Measurements from ENCODE around the gene ALPP. TPM values are rescaled to one million over a fixed set of nuclear protein-coding genes. Genes with fewer than 3 reads are reported as not detected.

Gene ALPP
- total and polyA plus RNA-seq, 2 of the 13 experiments (the other 11 are each of a cell fraction or from before 2014, with no cell fraction given) = not detected

DNA sequence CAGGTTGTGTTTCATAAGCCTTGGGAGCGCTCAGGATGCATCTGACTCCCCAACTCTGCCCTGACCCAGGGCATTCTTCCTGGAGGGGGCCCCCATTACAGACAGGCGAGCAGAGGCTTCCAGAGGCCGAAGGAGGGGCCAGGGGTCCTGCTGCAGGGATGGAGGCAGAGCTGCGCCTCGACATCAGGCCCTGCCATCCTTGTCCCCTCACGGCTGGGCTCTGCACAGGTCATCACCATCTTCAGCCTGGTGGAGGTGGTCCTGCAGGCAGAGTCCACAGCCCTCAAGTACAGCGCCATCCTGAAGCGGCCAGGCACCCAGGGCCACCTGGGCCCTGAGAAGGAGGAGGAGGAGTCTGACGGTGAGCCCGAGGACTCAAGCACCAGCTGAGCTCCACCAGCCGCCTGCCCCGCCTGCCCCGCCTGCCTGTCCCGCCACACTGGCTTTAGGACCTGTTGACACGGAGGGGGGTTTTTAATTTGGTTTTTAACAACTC, 42.3 kb upstream of the ALPP start (continued):
- TF ChIP-seq, protein P1, sequence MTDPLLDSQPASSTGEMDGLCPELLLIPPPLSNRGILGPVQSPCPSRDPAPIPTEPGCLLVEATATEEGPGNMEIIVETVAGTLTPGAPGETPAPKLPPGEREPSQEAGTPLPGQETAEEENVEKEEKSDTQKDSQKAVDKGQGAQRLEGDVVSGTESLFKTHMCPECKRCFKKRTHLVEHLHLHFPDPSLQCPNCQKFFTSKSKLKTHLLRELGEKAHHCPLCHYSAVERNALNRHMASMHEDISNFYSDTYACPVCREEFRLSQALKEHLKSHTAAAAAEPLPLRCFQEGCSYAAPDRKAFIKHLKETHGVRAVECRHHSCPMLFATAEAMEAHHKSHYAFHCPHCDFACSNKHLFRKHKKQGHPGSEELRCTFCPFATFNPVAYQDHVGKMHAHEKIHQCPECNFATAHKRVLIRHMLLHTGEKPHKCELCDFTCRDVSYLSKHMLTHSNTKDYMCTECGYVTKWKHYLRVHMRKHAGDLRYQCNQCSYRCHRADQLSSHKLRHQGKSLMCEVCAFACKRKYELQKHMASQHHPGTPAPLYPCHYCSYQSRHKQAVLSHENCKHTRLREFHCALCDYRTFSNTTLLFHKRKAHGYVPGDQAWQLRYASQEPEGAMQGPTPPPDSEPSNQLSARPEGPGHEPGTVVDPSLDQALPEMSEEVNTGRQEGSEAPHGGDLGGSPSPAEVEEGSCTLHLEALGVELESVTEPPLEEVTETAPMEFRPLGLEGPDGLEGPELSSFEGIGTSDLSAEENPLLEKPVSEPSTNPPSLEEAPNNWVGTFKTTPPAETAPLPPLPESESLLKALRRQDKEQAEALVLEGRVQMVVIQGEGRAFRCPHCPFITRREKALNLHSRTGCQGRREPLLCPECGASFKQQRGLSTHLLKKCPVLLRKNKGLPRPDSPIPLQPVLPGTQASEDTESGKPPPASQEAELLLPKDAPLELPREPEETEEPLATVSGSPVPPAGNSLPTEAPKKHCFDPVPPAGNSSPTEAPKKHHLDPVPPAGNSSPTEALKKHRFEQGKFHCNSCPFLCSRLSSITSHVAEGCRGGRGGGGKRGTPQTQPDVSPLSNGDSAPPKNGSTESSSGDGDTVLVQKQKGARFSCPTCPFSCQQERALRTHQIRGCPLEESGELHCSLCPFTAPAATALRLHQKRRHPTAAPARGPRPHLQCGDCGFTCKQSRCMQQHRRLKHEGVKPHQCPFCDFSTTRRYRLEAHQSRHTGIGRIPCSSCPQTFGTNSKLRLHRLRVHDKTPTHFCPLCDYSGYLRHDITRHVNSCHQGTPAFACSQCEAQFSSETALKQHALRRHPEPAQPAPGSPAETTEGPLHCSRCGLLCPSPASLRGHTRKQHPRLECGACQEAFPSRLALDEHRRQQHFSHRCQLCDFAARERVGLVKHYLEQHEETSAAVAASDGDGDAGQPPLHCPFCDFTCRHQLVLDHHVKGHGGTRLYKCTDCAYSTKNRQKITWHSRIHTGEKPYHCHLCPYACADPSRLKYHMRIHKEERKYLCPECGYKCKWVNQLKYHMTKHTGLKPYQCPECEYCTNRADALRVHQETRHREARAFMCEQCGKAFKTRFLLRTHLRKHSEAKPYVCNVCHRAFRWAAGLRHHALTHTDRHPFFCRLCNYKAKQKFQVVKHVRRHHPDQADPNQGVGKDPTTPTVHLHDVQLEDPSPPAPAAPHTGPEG (CRISPR knock-in tag; IDR thresholded peaks at IDR 0.05) = no peak
- TF ChIP-seq ZNF83 (CRISPR knock-in tag; IDR thresholded peaks at IDR 0.05; ENCODE audit: borderline replicate concordance) (no peak), PAF1 (CRISPR knock-in tag; IDR thresholded peaks at IDR 0.05) (no peak), ZNF24 (IDR thresholded peaks at IDR 0.05) (no peak), HMG20A (CRISPR knock-in tag; IDR thresholded peaks at IDR 0.05; ENCODE audit: borderline replicate concordance) (no peak), RXRB (CRISPR knock-in tag; IDR thresholded peaks at IDR 0.05; ENCODE audit: borderline replicate concordance) (no peak)
- TF ChIP-seq, protein P2, sequence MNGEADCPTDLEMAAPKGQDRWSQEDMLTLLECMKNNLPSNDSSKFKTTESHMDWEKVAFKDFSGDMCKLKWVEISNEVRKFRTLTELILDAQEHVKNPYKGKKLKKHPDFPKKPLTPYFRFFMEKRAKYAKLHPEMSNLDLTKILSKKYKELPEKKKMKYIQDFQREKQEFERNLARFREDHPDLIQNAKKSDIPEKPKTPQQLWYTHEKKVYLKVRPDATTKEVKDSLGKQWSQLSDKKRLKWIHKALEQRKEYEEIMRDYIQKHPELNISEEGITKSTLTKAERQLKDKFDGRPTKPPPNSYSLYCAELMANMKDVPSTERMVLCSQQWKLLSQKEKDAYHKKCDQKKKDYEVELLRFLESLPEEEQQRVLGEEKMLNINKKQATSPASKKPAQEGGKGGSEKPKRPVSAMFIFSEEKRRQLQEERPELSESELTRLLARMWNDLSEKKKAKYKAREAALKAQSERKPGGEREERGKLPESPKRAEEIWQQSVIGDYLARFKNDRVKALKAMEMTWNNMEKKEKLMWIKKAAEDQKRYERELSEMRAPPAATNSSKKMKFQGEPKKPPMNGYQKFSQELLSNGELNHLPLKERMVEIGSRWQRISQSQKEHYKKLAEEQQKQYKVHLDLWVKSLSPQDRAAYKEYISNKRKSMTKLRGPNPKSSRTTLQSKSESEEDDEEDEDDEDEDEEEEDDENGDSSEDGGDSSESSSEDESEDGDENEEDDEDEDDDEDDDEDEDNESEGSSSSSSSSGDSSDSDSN (CRISPR knock-in tag; IDR thresholded peaks at IDR 0.05) = no peak
- TF ChIP-seq, protein P3, sequence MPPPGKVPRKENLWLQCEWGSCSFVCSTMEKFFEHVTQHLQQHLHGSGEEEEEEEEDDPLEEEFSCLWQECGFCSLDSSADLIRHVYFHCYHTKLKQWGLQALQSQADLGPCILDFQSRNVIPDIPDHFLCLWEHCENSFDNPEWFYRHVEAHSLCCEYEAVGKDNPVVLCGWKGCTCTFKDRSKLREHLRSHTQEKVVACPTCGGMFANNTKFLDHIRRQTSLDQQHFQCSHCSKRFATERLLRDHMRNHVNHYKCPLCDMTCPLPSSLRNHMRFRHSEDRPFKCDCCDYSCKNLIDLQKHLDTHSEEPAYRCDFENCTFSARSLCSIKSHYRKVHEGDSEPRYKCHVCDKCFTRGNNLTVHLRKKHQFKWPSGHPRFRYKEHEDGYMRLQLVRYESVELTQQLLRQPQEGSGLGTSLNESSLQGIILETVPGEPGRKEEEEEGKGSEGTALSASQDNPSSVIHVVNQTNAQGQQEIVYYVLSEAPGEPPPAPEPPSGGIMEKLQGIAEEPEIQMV (CRISPR knock-in tag; IDR thresholded peaks at IDR 0.05; ENCODE audit: low read depth) = no peak
- TF ChIP-seq, protein P4, sequence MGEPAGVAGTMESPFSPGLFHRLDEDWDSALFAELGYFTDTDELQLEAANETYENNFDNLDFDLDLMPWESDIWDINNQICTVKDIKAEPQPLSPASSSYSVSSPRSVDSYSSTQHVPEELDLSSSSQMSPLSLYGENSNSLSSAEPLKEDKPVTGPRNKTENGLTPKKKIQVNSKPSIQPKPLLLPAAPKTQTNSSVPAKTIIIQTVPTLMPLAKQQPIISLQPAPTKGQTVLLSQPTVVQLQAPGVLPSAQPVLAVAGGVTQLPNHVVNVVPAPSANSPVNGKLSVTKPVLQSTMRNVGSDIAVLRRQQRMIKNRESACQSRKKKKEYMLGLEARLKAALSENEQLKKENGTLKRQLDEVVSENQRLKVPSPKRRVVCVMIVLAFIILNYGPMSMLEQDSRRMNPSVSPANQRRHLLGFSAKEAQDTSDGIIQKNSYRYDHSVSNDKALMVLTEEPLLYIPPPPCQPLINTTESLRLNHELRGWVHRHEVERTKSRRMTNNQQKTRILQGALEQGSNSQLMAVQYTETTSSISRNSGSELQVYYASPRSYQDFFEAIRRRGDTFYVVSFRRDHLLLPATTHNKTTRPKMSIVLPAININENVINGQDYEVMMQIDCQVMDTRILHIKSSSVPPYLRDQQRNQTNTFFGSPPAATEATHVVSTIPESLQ (CRISPR knock-in tag; conservative IDR thresholded peaks at IDR 0.05) = no peak
- TF ChIP-seq, protein P5, sequence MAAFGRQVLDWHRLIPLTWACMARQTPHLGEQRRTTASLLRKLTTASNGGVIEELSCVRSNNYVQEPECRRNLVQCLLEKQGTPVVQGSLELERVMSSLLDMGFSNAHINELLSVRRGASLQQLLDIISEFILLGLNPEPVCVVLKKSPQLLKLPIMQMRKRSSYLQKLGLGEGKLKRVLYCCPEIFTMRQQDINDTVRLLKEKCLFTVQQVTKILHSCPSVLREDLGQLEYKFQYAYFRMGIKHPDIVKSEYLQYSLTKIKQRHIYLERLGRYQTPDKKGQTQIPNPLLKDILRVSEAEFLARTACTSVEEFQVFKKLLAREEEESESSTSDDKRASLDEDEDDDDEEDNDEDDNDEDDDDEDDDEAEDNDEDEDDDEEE (CRISPR knock-in tag; IDR thresholded peaks at IDR 0.05) = no peak
